Measurements from ENCODE around the gene RELN. TPM values are rescaled to one million over a fixed set of nuclear protein-coding genes. Genes with fewer than 3 reads are reported as not detected.

Gene RELN
- total RNA-seq, 2 donors from 2014 or later = 6.9 to 8.0 TPM

GRCh38 chr7:104012835-104013234 is 23.4 kb upstream of the RELN start:
- no peak for DNase-seq (ENCODE audit: low spot score)
- Histone ChIP-seq H3K4me1 (no peaks in the 10 kb centered on the region), H3K9me3 (no peaks in the 10 kb centered on the region), H3K27me3 (no peaks in the 10 kb centered on the region), H3K4me3 (no peak overlapping the region), H3K36me3 (no peaks in the 10 kb centered on the region), H3K27ac (no peak overlapping the region)
- TF ChIP-seq CTCF (IDR thresholded peaks at IDR 0.05) = no peak

- H3K4me3 ChIP-seq = no peak overlapping the region
- H3K4me1 ChIP-seq = no peaks in the 10 kb centered on the region
- H3K27me3 ChIP-seq = no peaks in the 10 kb centered on the region
- H3K36me3 ChIP-seq = no peaks in the 10 kb centered on the region
- TF ChIP-seq CTCF (IDR thresholded peaks at IDR 0.05) = no peak
- DNase-seq (ENCODE audit: low spot score) = no peak
- no peak overlapping the region for H3K27ac ChIP-seq
- H3K9me3 ChIP-seq = no peaks in the 10 kb centered on the region
Measured at GRCh38 chr7:104011829-104012228, 22.4 kb upstream of the RELN start.

- no peak overlapping the region for H3K27ac ChIP-seq
- no peak for TF ChIP-seq CTCF (IDR thresholded peaks at IDR 0.05)
- no peaks in the 10 kb centered on the region for H3K27me3 ChIP-seq
- DNase-seq (ENCODE audit: low spot score) = no peak
- H3K9me3 ChIP-seq = no peaks in the 10 kb centered on the region
- no peaks in the 10 kb centered on the region for H3K4me1 ChIP-seq
- no peak overlapping the region for H3K4me3 ChIP-seq
- no peaks in the 10 kb centered on the region for H3K36me3 ChIP-seq
Measured at GRCh38 chr7:104010052-104010909, 20.8 kb upstream of the RELN start.

- H3K36me3 ChIP-seq = no peaks in the 10 kb centered on the region
- no peak for DNase-seq (ENCODE audit: low spot score)
- H3K27me3 ChIP-seq = no peaks in the 10 kb centered on the region
- H3K4me3 ChIP-seq = no peak overlapping the region
- H3K27ac ChIP-seq = no peak overlapping the region
- H3K9me3 ChIP-seq = no peaks in the 10 kb centered on the region
- no peak for TF ChIP-seq CTCF (IDR thresholded peaks at IDR 0.05)
- no peaks in the 10 kb centered on the region for H3K4me1 ChIP-seq
Measured at GRCh38 chr7:104008107-104008506, 18.6 kb upstream of the RELN start.

- Histone ChIP-seq H3K36me3 (no peaks in the 10 kb centered on the region), H3K4me3 (no peak overlapping the region), H3K27me3 (no peaks in the 10 kb centered on the region), H3K27ac (no peak overlapping the region), H3K4me1 (no peaks in the 10 kb centered on the region), H3K9me3 (no peaks in the 10 kb centered on the region)
- no peak for TF ChIP-seq CTCF (IDR thresholded peaks at IDR 0.05)
- no peak for DNase-seq (ENCODE audit: low spot score)
Measured at GRCh38 chr7:104007614-104008013, 18.2 kb upstream of the RELN start.

- Histone ChIP-seq H3K9me3 (no peaks in the 10 kb centered on the region), H3K27me3 (no peaks in the 10 kb centered on the region), H3K36me3 (no peaks in the 10 kb centered on the region), H3K4me1 (no peaks in the 10 kb centered on the region), H3K4me3 (no peak overlapping the region), H3K27ac (no peak overlapping the region)
- DNase-seq (ENCODE audit: low spot score) = no peak
- TF ChIP-seq CTCF (IDR thresholded peaks at IDR 0.05) = no peak
Measured at GRCh38 chr7:104005197-104005596, 15.7 kb upstream of the RELN start.
